Glutamatergic neuron (in vitro differentiated cells): Measurements from ENCODE around the gene PTPRT. TPM values are rescaled to one million over a fixed set of nuclear protein-coding genes. Genes with fewer than 3 reads are reported as not detected.

Experiments used
- DNase-seq: peaks from one replicate; pipeline ENCODE4 v3.0.0; 2022
- H3K27ac Mint-ChIP-seq: one replicate; pipeline ENCODE4 v1.8.0; 2020; ENCODE audit warnings: mild to moderate bottlenecking, mixed read lengths, inconsistent platforms; ENCODE audit not compliant: unreplicated experiment
- H3K27me3 Mint-ChIP-seq: one replicate; pipeline ENCODE4 v1.8.0; 2020; ENCODE audit warnings: mild to moderate bottlenecking, moderate library complexity, mixed read lengths, inconsistent platforms; ENCODE audit not compliant: unreplicated experiment
- H3K36me3 Mint-ChIP-seq: one replicate; pipeline ENCODE4 v1.8.0; 2020; ENCODE audit warnings: mild to moderate bottlenecking, mixed read lengths, inconsistent platforms; ENCODE audit not compliant: unreplicated experiment
- H3K4me1 Mint-ChIP-seq: one replicate; pipeline ENCODE4 v1.8.0; 2020; ENCODE audit warnings: mild to moderate bottlenecking, low read depth, mixed read lengths, inconsistent platforms; ENCODE audit not compliant: unreplicated experiment
- H3K4me3 Mint-ChIP-seq: one replicate; pipeline ENCODE4 v1.8.0; 2020; ENCODE audit warnings: mild to moderate bottlenecking, mixed read lengths, inconsistent platforms; ENCODE audit not compliant: unreplicated experiment
- H3K9me3 Mint-ChIP-seq: one replicate; pipeline ENCODE4 v1.8.0; 2020; ENCODE audit warnings: mild to moderate bottlenecking, moderate library complexity, mixed read lengths, inconsistent platforms; ENCODE audit not compliant: unreplicated experiment
- total RNA-seq: library from RNA; stranded (reverse); fragmentation: NEBNext Ultra II Directional; extraction: Animal tissue kit (Norgen Biotek cat#: 25700); gene quantifications from one replicate; pipeline ENCODE4 v1.2.1, GENCODE V29; 2021; ENCODE audit not compliant: unreplicated experiment
- TF ChIP-seq, protein P1 (sequence below): fragments of 200-600 bp; sonication (generic); IDR thresholded peaks from one replicate; pipeline ENCODE4 v1.5.0; 2021; ENCODE audit not compliant: partially characterized antibody, unreplicated experiment

Gene PTPRT
- total RNA-seq, 1 donor from 2014 or later: 1.9 TPM

DNA sequence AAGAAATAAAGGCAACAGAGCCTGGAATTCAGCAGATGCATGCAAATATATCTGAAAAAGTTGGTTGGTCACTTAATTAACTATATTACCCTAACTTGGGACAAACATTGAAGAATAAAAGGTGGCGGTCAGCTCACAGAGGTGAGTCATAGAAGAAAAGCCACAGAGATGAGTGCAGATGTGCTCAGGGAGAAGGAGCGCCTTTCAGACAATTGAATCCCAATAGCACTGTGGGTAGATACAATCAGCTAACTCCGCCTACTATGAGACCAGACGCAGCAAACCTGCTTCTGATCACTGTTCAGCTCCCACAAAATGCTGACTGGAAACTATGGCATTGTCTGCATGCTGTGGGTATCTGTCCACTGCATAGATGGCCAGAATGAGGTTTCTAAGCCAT is 447.8 kb downstream of the PTPRT start:
- Mint-ChIP-seq H3K4me3 (no peak overlapping the region), H3K36me3 (no peaks in the 10 kb centered on the region), H3K27ac (no peak overlapping the region), H3K4me1 (no peaks in the 10 kb centered on the region), H3K27me3 (peaks cover 2% of the 10 kb centered on the region), H3K9me3 (peaks cover 3% of the 10 kb centered on the region)
- DNase-seq: no peak
- TF ChIP-seq, protein P1, sequence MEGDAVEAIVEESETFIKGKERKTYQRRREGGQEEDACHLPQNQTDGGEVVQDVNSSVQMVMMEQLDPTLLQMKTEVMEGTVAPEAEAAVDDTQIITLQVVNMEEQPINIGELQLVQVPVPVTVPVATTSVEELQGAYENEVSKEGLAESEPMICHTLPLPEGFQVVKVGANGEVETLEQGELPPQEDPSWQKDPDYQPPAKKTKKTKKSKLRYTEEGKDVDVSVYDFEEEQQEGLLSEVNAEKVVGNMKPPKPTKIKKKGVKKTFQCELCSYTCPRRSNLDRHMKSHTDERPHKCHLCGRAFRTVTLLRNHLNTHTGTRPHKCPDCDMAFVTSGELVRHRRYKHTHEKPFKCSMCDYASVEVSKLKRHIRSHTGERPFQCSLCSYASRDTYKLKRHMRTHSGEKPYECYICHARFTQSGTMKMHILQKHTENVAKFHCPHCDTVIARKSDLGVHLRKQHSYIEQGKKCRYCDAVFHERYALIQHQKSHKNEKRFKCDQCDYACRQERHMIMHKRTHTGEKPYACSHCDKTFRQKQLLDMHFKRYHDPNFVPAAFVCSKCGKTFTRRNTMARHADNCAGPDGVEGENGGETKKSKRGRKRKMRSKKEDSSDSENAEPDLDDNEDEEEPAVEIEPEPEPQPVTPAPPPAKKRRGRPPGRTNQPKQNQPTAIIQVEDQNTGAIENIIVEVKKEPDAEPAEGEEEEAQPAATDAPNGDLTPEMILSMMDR: no peak

DNA sequence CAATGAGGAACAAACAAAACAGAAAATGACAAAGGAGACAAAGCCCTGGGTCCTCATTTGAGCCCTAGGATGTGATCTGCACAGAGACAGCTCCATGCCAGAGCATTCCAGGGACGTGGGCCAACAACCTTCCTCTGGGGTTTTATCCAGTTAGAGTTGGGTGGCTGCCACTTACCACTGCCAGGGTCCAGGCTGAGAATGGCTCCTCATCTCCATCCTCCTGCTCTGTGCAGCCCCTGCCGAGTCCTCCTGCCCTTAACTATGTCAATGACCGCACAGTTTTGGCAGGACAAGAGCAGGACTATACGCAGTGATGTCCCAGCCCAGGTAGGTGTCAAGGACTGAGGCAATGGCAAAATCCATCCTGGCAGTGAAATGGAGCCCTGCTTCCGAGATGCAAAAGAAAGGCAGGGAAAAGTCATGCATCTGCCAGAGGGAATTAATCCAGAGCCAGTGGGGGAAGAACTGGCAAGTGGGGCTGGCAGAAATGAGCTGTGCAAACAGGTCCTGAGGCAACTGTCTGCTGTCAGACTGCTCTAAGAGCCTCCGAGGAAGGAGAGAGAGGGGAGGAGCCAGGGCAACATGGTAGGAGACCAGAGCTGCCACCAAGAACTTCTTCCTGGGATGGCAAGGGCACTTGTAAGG is 449.4 kb downstream of the PTPRT start:
- H3K27ac Mint-ChIP-seq: no peak overlapping the region
- H3K4me1 Mint-ChIP-seq: no peaks in the 10 kb centered on the region
- H3K27me3 Mint-ChIP-seq: peaks cover 2% of the 10 kb centered on the region
- TF ChIP-seq, protein P1: no peak
- H3K36me3 Mint-ChIP-seq: no peaks in the 10 kb centered on the region
- no peak for DNase-seq
- H3K4me3 Mint-ChIP-seq: no peak overlapping the region
- H3K9me3 Mint-ChIP-seq: peaks cover 5% of the 10 kb centered on the region

DNA sequence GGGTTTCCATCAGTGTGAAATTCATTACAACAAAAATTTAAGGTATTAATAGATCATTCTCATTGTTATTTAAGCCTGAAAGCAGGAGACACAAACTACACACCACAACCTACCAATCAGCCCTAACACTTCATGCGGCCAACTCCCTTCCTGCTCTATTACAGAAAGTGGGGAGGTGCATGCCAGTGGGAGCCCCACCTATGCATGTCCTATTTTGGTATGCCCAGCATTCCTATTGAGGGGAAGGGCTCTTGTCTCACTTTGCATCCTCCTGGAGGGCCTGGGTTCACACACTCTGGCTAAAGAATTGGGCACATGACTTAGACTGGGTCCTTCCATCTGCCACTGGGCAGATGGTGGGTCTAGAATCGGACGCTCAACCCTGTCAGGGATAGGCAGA is 450.0 kb downstream of the PTPRT start:
- Mint-ChIP-seq H3K9me3 (peaks cover 5% of the 10 kb centered on the region), H3K4me1 (peaks cover 1% of the 10 kb centered on the region), H3K27ac (no peak overlapping the region), H3K36me3 (no peaks in the 10 kb centered on the region), H3K27me3 (peaks cover 1% of the 10 kb centered on the region), H3K4me3 (no peak overlapping the region)
- DNase-seq: no peak
- TF ChIP-seq, protein P1: no peak

DNA sequence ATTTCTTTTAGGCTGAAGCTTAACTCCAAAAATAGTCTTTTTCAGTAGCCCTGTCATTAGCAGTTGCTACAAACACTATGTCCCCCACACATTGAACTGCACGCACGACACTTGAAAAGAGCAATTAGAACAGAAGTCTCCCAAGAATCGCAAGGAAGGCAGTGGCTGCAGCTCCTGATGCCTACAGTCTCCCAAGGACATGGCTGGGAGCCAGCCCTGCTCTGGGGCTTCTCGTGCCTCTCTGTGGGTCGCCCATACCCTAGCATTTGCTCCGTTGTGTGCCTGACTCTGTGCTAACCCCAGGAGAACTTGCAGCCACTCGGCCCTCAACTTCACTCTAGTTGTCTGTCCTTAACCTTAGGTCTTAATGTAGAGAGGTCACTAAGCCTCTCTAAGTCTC is 454.2 kb downstream of the PTPRT start:
- TF ChIP-seq, protein P1: no peak
- no peak overlapping the region for H3K4me3 Mint-ChIP-seq
- no peak for DNase-seq
- no peak overlapping the region for H3K27ac Mint-ChIP-seq
- H3K4me1 Mint-ChIP-seq: peaks cover 4% of the 10 kb centered on the region
- H3K36me3 Mint-ChIP-seq: no peaks in the 10 kb centered on the region
- peaks cover 5% of the 10 kb centered on the region for H3K9me3 Mint-ChIP-seq
- H3K27me3 Mint-ChIP-seq: no peaks in the 10 kb centered on the region

DNA sequence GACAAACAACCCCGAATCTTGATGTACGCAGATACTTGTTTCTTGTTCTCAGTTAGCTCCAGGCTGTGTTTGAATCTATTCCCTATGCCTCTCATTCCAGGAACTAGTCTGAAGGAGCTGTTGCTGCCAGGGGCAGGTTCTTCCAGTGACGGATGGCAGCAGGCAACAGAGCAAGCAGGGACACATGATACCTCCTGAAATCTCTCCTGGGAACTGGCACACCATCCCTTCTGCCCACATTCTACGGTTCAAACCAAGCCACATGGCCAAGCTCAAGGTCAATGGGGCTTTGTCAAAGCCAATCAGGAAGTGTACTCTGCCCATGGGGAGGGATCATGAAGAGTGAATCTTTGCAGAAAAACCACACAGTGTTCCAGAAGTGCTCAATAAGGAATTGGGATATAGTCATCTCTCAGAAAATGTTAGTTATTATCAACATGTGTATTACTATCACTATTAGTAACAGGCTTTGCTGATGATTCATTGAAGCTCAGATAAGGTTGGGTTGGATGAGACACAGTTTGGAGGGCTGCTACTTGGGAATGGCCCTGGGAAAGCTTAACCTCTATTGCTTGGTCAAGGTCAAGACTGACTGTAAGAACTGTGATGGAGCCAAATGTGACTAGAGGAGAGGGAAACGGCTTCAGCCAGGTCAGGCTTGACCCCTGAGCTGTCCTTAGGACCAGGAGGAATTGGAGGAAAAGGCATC is 454.9 kb downstream of the PTPRT start:
- Mint-ChIP-seq H3K36me3 (no peaks in the 10 kb centered on the region), H3K4me1 (peaks cover 4% of the 10 kb centered on the region), H3K4me3 (no peak overlapping the region), H3K9me3 (peaks cover 5% of the 10 kb centered on the region), H3K27ac (no peak overlapping the region), H3K27me3 (no peaks in the 10 kb centered on the region)
- TF ChIP-seq, protein P1: no peak
- DNase-seq: no peak
